Measurements from ENCODE around the gene MICALL2. TPM values are rescaled to one million over a fixed set of nuclear protein-coding genes. Genes with fewer than 3 reads are reported as not detected.

Gene MICALL2
- total and polyA plus RNA-seq, 5 donors, result 9.7 to 18.7 (median 13.0) TPM

DNA sequence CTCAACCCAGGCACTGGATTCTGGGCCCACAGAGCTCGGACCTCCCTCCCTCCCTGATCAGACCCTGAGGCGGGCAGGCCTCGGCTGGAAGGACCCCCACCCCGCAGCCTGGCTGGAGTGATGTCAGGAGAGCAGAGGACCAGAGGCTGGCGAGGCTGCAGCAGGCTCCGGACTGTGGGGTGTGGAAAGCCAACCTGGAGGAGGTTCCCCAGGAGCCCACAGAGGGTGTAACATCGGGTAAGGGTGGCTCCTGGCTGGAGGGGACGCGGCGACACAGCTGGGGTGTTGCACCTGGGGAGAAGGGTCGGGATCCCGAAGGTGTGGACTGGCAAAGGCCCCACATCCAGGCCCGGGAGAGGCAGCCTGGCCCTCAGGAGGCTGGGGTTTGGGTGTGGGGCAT lies 8.9 kb upstream of the MICALL2 start:
- DNase-seq (no peak), ATAC-seq (no peak)
- H3K9me3 ChIP-seq (ENCODE audit: control insufficient read depth, low read length), result no peaks in the 10 kb centered on the region
- H3K27ac ChIP-seq (ENCODE audit: low read length), result no peak overlapping the region
- no peaks in the 10 kb centered on the region for H3K27me3 ChIP-seq (ENCODE audit: control insufficient read depth, insufficient read depth)
- intact Hi-C loops (cut with DNase I), result no loop called here
- no peaks in the 10 kb centered on the region for H3K4me1 ChIP-seq (ENCODE audit: control insufficient read depth, insufficient read depth, low read length)
- 90% methylated on average over 13 of the region's 13 CpGs for WGBS
- no peak overlapping the region for H3K4me3 ChIP-seq (ENCODE audit: low read length)

- H3K9me3 ChIP-seq (ENCODE audit: control insufficient read depth, low read length), result no peaks in the 10 kb centered on the region
- peak overlapping the region; percentile 38 for H3K27ac ChIP-seq (ENCODE audit: low read length)
- WGBS, result 29% methylated on average over 17 of the region's 17 CpGs
- DNase-seq (peak; percentile 88 to 96 (median 94)), ATAC-seq (peak; percentile 82 to 84)
- H3K4me1 ChIP-seq (ENCODE audit: control insufficient read depth, insufficient read depth, low read length), result no peaks in the 10 kb centered on the region
- no peaks in the 10 kb centered on the region for H3K27me3 ChIP-seq (ENCODE audit: control insufficient read depth, insufficient read depth)
- intact Hi-C loops (cut with DNase I), result no loop called here
- no peak overlapping the region for H3K4me3 ChIP-seq (ENCODE audit: low read length)
These were observed 7.4 kb upstream of the MICALL2 start for GRCh38 chr7:1466524-1467271.

GRCh38 chr7:1464694-1465093 lies 5.4 kb upstream of the MICALL2 start:
- 77% methylated on average over 12 of the region's 12 CpGs for WGBS
- DNase-seq (no peak), ATAC-seq (no peak)
- Histone ChIP-seq H3K9me3 (ENCODE audit: control insufficient read depth, low read length) (no peaks in the 10 kb centered on the region), H3K4me1 (ENCODE audit: control insufficient read depth, insufficient read depth, low read length) (peaks cover 3% of the 10 kb centered on the region), H3K27me3 (ENCODE audit: control insufficient read depth, insufficient read depth) (no peaks in the 10 kb centered on the region), H3K27ac (ENCODE audit: low read length) (no peak overlapping the region), H3K4me3 (ENCODE audit: low read length) (no peak overlapping the region)
- intact Hi-C loops (cut with DNase I), result no loop called here

GRCh38 chr7:1463676-1464223 lies 4.5 kb upstream of the MICALL2 start:
- intact Hi-C loops (cut with DNase I), result no loop called here
- DNase-seq (no peak), ATAC-seq (no peak)
- no peak overlapping the region for H3K4me3 ChIP-seq (ENCODE audit: low read length)
- no peaks in the 10 kb centered on the region for H3K9me3 ChIP-seq (ENCODE audit: control insufficient read depth, low read length)
- peaks cover 3% of the 10 kb centered on the region for H3K4me1 ChIP-seq (ENCODE audit: control insufficient read depth, insufficient read depth, low read length)
- no peaks in the 10 kb centered on the region for H3K27me3 ChIP-seq (ENCODE audit: control insufficient read depth, insufficient read depth)
- 44% methylated on average over 18 of the region's 18 CpGs for WGBS
- H3K27ac ChIP-seq (ENCODE audit: low read length), result no peak overlapping the region

- no peak overlapping the region for H3K4me3 ChIP-seq (ENCODE audit: low read length)
- DNase-seq (no peak), ATAC-seq (no peak)
- peaks cover 3% of the 10 kb centered on the region for H3K4me1 ChIP-seq (ENCODE audit: control insufficient read depth, insufficient read depth, low read length)
- 59% methylated on average over 18 of the region's 18 CpGs for WGBS
- H3K27me3 ChIP-seq (ENCODE audit: control insufficient read depth, insufficient read depth), result no peaks in the 10 kb centered on the region
- intact Hi-C loops (cut with DNase I), result no loop called here
- H3K27ac ChIP-seq (ENCODE audit: low read length), result no peak overlapping the region
- H3K9me3 ChIP-seq (ENCODE audit: control insufficient read depth, low read length), result no peaks in the 10 kb centered on the region
These were observed 2.5 kb upstream of the MICALL2 start for GRCh38 chr7:1461646-1462375.

- Histone ChIP-seq H3K4me3 (ENCODE audit: low read length) (no peak overlapping the region), H3K27me3 (ENCODE audit: control insufficient read depth, insufficient read depth) (no peaks in the 10 kb centered on the region), H3K4me1 (ENCODE audit: control insufficient read depth, insufficient read depth, low read length) (peaks cover 3% of the 10 kb centered on the region), H3K9me3 (ENCODE audit: control insufficient read depth, low read length) (no peaks in the 10 kb centered on the region), H3K27ac (ENCODE audit: low read length) (peak overlapping the region; percentile 76)
- ATAC-seq (peak; percentile 0 to 2), DNase-seq (peak; percentile 73 to 88 (median 87))
- WGBS, result 17% methylated on average over 30 of the region's 30 CpGs
- intact Hi-C loops (cut with DNase I), result no loop called here
These were observed 1.8 kb upstream of the MICALL2 start for GRCh38 chr7:1460821-1461645.

- H3K27me3 ChIP-seq (ENCODE audit: control insufficient read depth, insufficient read depth), result no peaks in the 10 kb centered on the region
- DNase-seq (peak in 1 of 3 donors; percentile 73), ATAC-seq (no peak)
- H3K4me3 ChIP-seq (ENCODE audit: low read length), result peak overlapping the region; percentile 69
- WGBS, result 10% methylated on average over 30 of the region's 30 CpGs
- intact Hi-C loops (cut with DNase I), result no loop called here
- H3K9me3 ChIP-seq (ENCODE audit: control insufficient read depth, low read length), result no peaks in the 10 kb centered on the region
- H3K27ac ChIP-seq (ENCODE audit: low read length), result peak overlapping the region; percentile 76
- H3K4me1 ChIP-seq (ENCODE audit: control insufficient read depth, insufficient read depth, low read length), result peaks cover 3% of the 10 kb centered on the region
These were observed 900 bp upstream of the MICALL2 start for GRCh38 chr7:1459920-1460820.

- DNase-seq (peak; percentile 100), ATAC-seq (peak; percentile 95 to 96)
- H3K27ac ChIP-seq (ENCODE audit: low read length), result no peak overlapping the region
- peaks cover 3% of the 10 kb centered on the region for H3K4me1 ChIP-seq (ENCODE audit: control insufficient read depth, insufficient read depth, low read length)
- H3K27me3 ChIP-seq (ENCODE audit: control insufficient read depth, insufficient read depth), result no peaks in the 10 kb centered on the region
- WGBS, result under 1% methylated on average over 35 of the region's 35 CpGs
- intact Hi-C loops (cut with DNase I), result no loop called here
- no peaks in the 10 kb centered on the region for H3K9me3 ChIP-seq (ENCODE audit: control insufficient read depth, low read length)
- H3K4me3 ChIP-seq (ENCODE audit: low read length), result peak overlapping the region; percentile 69
These were observed 232 bp upstream of the MICALL2 start for GRCh38 chr7:1459512-1459892.

GRCh38 chr7:1457949-1458682 lies 1.2 kb downstream of the MICALL2 start:
- 47% methylated on average over 23 of the region's 23 CpGs for WGBS
- ATAC-seq (no peak), DNase-seq (no peak)
- H3K27me3 ChIP-seq (ENCODE audit: control insufficient read depth, insufficient read depth), result no peaks in the 10 kb centered on the region
- no peaks in the 10 kb centered on the region for H3K9me3 ChIP-seq (ENCODE audit: control insufficient read depth, low read length)
- peak overlapping the region; percentile 48 for H3K4me3 ChIP-seq (ENCODE audit: low read length)
- H3K4me1 ChIP-seq (ENCODE audit: control insufficient read depth, insufficient read depth, low read length), result peaks cover 3% of the 10 kb centered on the region
- H3K27ac ChIP-seq (ENCODE audit: low read length), result peak overlapping the region; percentile 36
- intact Hi-C loops (cut with DNase I), result no loop called here
